ENCODE measurements around the gene CYP11A1.

DNA sequence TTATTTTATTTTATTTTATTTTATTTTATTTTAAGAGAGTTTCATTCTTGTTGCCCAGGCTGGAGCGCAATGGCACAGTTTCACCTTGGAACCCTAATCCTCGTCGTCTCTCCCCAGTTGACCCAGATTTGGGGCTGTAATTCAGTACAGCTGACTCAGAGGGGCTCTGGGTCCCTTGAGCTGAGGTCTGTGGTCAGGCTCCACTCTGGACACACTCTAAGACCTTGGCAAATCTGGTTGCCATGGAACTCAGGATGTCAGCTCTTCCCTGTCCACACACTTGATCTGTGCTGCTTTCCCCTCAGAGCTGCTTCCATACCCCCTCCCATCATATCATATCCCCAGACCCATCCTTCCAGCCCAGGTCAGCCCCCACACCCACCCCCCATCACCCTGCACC, 675 bp upstream of the CYP11A1 start:
- TF ChIP-seq, protein P1, sequence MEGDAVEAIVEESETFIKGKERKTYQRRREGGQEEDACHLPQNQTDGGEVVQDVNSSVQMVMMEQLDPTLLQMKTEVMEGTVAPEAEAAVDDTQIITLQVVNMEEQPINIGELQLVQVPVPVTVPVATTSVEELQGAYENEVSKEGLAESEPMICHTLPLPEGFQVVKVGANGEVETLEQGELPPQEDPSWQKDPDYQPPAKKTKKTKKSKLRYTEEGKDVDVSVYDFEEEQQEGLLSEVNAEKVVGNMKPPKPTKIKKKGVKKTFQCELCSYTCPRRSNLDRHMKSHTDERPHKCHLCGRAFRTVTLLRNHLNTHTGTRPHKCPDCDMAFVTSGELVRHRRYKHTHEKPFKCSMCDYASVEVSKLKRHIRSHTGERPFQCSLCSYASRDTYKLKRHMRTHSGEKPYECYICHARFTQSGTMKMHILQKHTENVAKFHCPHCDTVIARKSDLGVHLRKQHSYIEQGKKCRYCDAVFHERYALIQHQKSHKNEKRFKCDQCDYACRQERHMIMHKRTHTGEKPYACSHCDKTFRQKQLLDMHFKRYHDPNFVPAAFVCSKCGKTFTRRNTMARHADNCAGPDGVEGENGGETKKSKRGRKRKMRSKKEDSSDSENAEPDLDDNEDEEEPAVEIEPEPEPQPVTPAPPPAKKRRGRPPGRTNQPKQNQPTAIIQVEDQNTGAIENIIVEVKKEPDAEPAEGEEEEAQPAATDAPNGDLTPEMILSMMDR (IDR thresholded peaks at IDR 0.05): no peak
- TF ChIP-seq POLR2A (IDR thresholded peaks at IDR 0.05) (no peak), POLR2AphosphoS5 (IDR thresholded peaks at IDR 0.05) (no peak), EP300 (IDR thresholded peaks at IDR 0.05) (no peak)

Measured in suprapubic skin (tissue), 4 donors.